HCT116 (cell line): ENCODE measurements around the gene XYLT1. TPM values are rescaled to one million over a fixed set of nuclear protein-coding genes. Genes with fewer than 3 reads are reported as not detected.
"Not testable (repeated sequence)": the region's sequence is repeated elsewhere in the genome, so short reads cannot be mapped to it uniquely, and the experiment has no call there.

Source experiments
- ATAC-seq: fragments of 200-7000 bp; cut with Tn5 transposase; 2 replicates; pipeline ENCODE4 v1.9.1; 2020; ENCODE audit warnings: mild to moderate bottlenecking, moderate library complexity
- BruUV-seq: library from RNA; stranded (reverse); fragments of 400-500 nt; replicated peaks from 2 replicates; lab custom pipeline; 2021; lab: Mats Ljungman, UMichigan
- CTCF ChIA-PET: fragments of 300-600 bp; sonication (Branson Sonifier 250); formaldehyde crosslinking; loops from one replicate; lab custom pipeline; 2021; ENCODE audit warnings: antibody characterized with exemption; lab: Charles Lee
- POLR2A ChIA-PET: fragments of 300-600, 350-600 bp; sonication (Branson Sonifier 250); formaldehyde crosslinking; loops from one replicate; lab custom pipeline; 2021; ENCODE audit warnings: antibody characterized with exemption; lab: Charles Lee
- RAD21 ChIA-PET, 2 experiments: fragments of 300-600 bp; sonication (Branson Sonifier 250); formaldehyde crosslinking; loops; one replicate each; lab custom pipeline; 2023; ENCODE audit warnings: low total read pairs in 2 of 2; ENCODE audit not compliant: uncharacterized antibody in 2 of 2, unreplicated experiment in 2 of 2, low non-redundant PET in 1 of 2; lab: Charles Lee
- DNase-seq: peaks from one replicate; pipeline ENCODE4 v3.0.0-alpha.2; 2010; ENCODE audit warnings: low read depth, low spot score
- H2AFZ ChIP-seq: fragments of 200-600 bp; shearing (Covaris generic), sonication (generic); 2 replicates; pipeline ENCODE4 v1.6.1; 2017; ENCODE audit warnings: low read depth, mixed run types, mixed read lengths, antibody characterized with exemption, low read length; ENCODE audit not compliant: poor library complexity, severe bottlenecking
- H3K27ac ChIP-seq: 2 replicates; pipeline ENCODE4 v1.5.1; 2012; ENCODE audit warnings: low read depth, low read length
- H3K27me3 ChIP-seq: fragments of 200-600 bp; sonication (generic); 2 replicates; pipeline ENCODE4 v1.6.1; 2016; ENCODE audit warnings: mixed run types, low read length, mixed read lengths; ENCODE audit not compliant: insufficient read depth
- H3K36me3 ChIP-seq, 2 experiments: fragments of 200-500 bp in 1 of 2; fragments of 200-600 bp in 1 of 2; sonication (Bioruptor generic) in 1 of 2; sonication (generic) in 1 of 2; 2 replicates each; pipeline versions ENCODE4 v1.5.1 to v1.6.1; 2014 to 2016; ENCODE audit warnings: low read length in 2 of 2, inconsistent platforms in 1 of 2, mixed read lengths in 1 of 2, mixed run types in 1 of 2; ENCODE audit not compliant: insufficient read depth in 2 of 2, control insufficient read depth in 1 of 2
- H3K4me1 ChIP-seq, 2 experiments: fragments of 200-600 bp in 1 of 2; sonication (generic) in 1 of 2; 2 replicates each; pipeline versions ENCODE4 v1.5.1 to v1.6.1; 2012 to 2017; ENCODE audit warnings: low read length in 2 of 2, inconsistent platforms in 1 of 2, mild to moderate bottlenecking in 1 of 2, mixed read lengths in 1 of 2, mixed run types in 1 of 2, moderate library complexity in 1 of 2; ENCODE audit not compliant: insufficient read depth in 2 of 2, control insufficient read depth in 1 of 2
- H3K4me2 ChIP-seq: fragments of 200-600 bp; sonication (generic); 2 replicates; pipeline ENCODE4 v1.6.1; 2017; ENCODE audit warnings: mixed run types, low read length, mixed read lengths
- H3K4me3 ChIP-seq, 2 experiments: fragments of 200-600 bp in 1 of 2; sonication (generic) in 1 of 2; replicated peaks in 1 of 2; 2 replicates each; pipeline ENCODE4 v1.5.1; 2011 to 2016; ENCODE audit warnings: low read length in 2 of 2, control low read depth in 1 of 2, low read depth in 1 of 2, mild to moderate bottlenecking in 1 of 2, mixed read lengths in 1 of 2, mixed run types in 1 of 2
- H3K79me2 ChIP-seq: fragments of 200-600 bp; sonication (generic); 2 replicates; pipeline ENCODE4 v1.6.1; 2017; ENCODE audit warnings: mild to moderate bottlenecking, mixed run types, low read length, moderate library complexity, mixed read lengths; ENCODE audit not compliant: insufficient read depth
- H3K9ac ChIP-seq: fragments of 200-600 bp; sonication (generic); 2 replicates; pipeline ENCODE4 v1.6.1; 2016; ENCODE audit warnings: low read length, mixed read lengths
- H3K9me2 ChIP-seq: fragments of 200-600 bp; sonication (generic), shearing (Covaris generic); 2 replicates; pipeline ENCODE4 v1.6.1; 2017; ENCODE audit warnings: mixed run types, mild to moderate bottlenecking, moderate library complexity; ENCODE audit not compliant: insufficient read depth
- H3K9me3 ChIP-seq, 2 experiments: fragments of 200-500 bp in 1 of 2; fragments of 200-600 bp in 1 of 2; sonication (Bioruptor generic) in 1 of 2; sonication (generic) in 1 of 2; 2 replicates each; pipeline ENCODE4 v1.6.1; 2014 to 2017; ENCODE audit warnings: low read length in 2 of 2, mixed read lengths in 2 of 2, inconsistent platforms in 1 of 2, low read depth in 1 of 2, mild to moderate bottlenecking in 1 of 2, mixed run types in 1 of 2, moderate library complexity in 1 of 2; ENCODE audit not compliant: control insufficient read depth in 1 of 2, insufficient read depth in 1 of 2
- H4K20me1 ChIP-seq: fragments of 200-600 bp; sonication (generic), shearing (Covaris generic); 2 replicates; pipeline ENCODE4 v1.6.1; 2017; ENCODE audit warnings: mixed run types, mild to moderate bottlenecking, moderate library complexity; ENCODE audit not compliant: insufficient read depth
- CBX3 ChIP-seq: IDR thresholded peaks from 2 replicates; pipeline ENCODE4 v1.6.1; 2012; ENCODE audit warnings: low read depth
- CEBPB ChIP-seq: IDR thresholded peaks from 2 replicates; pipeline ENCODE4 v1.6.1; 2012; ENCODE audit warnings: low read depth
- EZH2 ChIP-seq: fragments of 200-600 bp; sonication (generic); IDR thresholded peaks from 2 replicates; pipeline ENCODE4 v1.6.1; 2017; ENCODE audit warnings: antibody characterized with exemption, mixed run types
- EZH2phosphoT487 ChIP-seq: fragments of 200-600 bp; IDR thresholded peaks from 2 replicates; pipeline ENCODE4 v1.6.1; 2018; ENCODE audit warnings: antibody characterized with exemption, borderline replicate concordance
- FOSL1 ChIP-seq: IDR thresholded peaks from 2 replicates; pipeline ENCODE4 v1.6.1; 2012; ENCODE audit warnings: low read depth
- JUND ChIP-seq: IDR thresholded peaks from 2 replicates; pipeline ENCODE4 v1.6.1; 2012
- REST ChIP-seq: IDR thresholded peaks from 2 replicates; pipeline ENCODE4 v1.6.1; 2012; ENCODE audit warnings: low read depth
- SRF ChIP-seq: IDR thresholded peaks from 2 replicates; pipeline ENCODE4 v1.6.1; 2012; ENCODE audit warnings: low read depth
- intact Hi-C: fragments of 100-400 bp; cut with micrococcal nuclease; formaldehyde crosslinking; loops from 2 replicates; pipeline ENCODE4 v1.10.0; 2022
- total RNA-seq: library from RNA; stranded (reverse); gene quantifications from one replicate; pipeline ENCODE4 v1.2.1, GENCODE V29; 2021; ENCODE audit not compliant: unreplicated experiment

XYLT1 gene
- total RNA-seq, 1 experiment from 2014 or later, result 4.5 TPM

GRCh38 chr16:17482341-17482740 is 11.6 kb upstream of the XYLT1 start:
- H3K36me3 ChIP-seq, H3K4me1 ChIP-seq, H3K4me3 ChIP-seq, CTCF ChIA-PET, BruUV-seq, intact Hi-C loops, H3K4me2 ChIP-seq, POLR2A ChIA-PET, H3K9me2 ChIP-seq, H3K9me3 ChIP-seq, H3K27ac ChIP-seq, H2AFZ ChIP-seq, DNase-seq, ATAC-seq, RAD21 ChIA-PET, H3K9ac ChIP-seq, H4K20me1 ChIP-seq, H3K79me2 ChIP-seq: not testable (repeated sequence)
- peaks cover 21% of the 10 kb centered on the region; the same call in 1 of the 2 replicates for H3K27me3 ChIP-seq

DNA sequence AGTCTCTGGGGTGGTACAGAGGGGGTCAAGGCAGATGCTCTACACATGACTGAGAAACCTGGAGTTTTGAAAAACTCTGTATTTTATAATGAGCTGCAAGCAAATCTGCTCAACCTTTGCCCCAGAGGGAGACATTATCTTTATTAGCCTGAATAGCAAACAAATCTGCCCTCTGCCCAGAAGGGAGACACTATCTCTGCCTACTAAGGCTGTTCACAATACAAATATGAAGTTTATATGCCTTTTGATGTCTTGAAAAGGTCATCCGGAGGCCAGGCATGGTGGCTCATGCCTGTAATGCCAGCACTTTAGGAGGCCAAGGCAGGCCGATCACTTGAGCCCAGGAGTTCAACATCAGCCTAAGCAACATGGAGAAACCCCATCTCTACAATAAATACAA is 11.0 kb upstream of the XYLT1 start:
- no peak overlapping the region for H3K9ac ChIP-seq
- H3K36me3 ChIP-seq, result no peaks in the 10 kb centered on the region
- H3K79me2 ChIP-seq, result no peaks in the 10 kb centered on the region
- no peaks in the 10 kb centered on the region for H3K9me3 ChIP-seq
- no peak overlapping the region for H3K4me3 ChIP-seq
- POLR2A ChIA-PET, result no interaction called here
- RAD21 ChIA-PET, result no interaction called here
- no peaks in the 10 kb centered on the region for H4K20me1 ChIP-seq
- ATAC-seq (no peak), DNase-seq (no peak)
- no TSS peak for BruUV-seq
- intact Hi-C loops, result no loop called here
- no peak overlapping the region for H3K4me2 ChIP-seq
- CTCF ChIA-PET, result no interaction called here
- H3K9me2 ChIP-seq, result no peaks in the 10 kb centered on the region
- TF ChIP-seq JUND, result no peak
- TF ChIP-seq EZH2, result no peak
- no peak for TF ChIP-seq REST
- no peak for TF ChIP-seq CEBPB
- TF ChIP-seq CBX3, result no peak
- TF ChIP-seq EZH2phosphoT487, result no peak
- no peak for TF ChIP-seq FOSL1
- no peak for TF ChIP-seq SRF
- no peak overlapping the region for H3K27ac ChIP-seq
- peaks cover 21% of the 10 kb centered on the region; the same call in 1 of the 2 replicates for H3K27me3 ChIP-seq
- 0 out of 4 replicates have a peak, but pooled peaks cover 0 to 3% of the 10 kb centered on the region in 2 experiments for H3K4me1 ChIP-seq
- H2AFZ ChIP-seq, result no peak overlapping the region

DNA sequence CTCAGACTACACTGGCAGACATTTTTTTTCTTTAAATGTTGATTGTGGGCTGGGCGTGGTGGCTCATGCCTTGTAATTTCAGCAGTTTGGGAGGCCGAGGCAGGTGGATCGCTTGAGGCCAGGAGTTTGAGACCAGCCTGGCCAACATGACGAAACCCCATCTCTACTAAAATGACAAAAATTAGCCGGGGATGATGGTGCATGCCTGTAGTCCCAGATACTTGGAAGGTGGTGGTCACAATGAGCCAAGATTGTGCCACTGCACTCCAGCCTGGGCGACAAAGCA is 6.4 kb upstream of the XYLT1 start:
- ATAC-seq, H3K27ac ChIP-seq, H3K9me3 ChIP-seq, POLR2A ChIA-PET, H3K4me1 ChIP-seq, H3K4me2 ChIP-seq, H3K4me3 ChIP-seq, H4K20me1 ChIP-seq, BruUV-seq, H3K9me2 ChIP-seq, H3K9ac ChIP-seq, DNase-seq, H3K79me2 ChIP-seq, RAD21 ChIA-PET, H2AFZ ChIP-seq, H3K36me3 ChIP-seq: not testable (repeated sequence)
- CTCF ChIA-PET, result interaction anchor here (1.1 to 1.4 kb wide), 2 partner anchors 10 kb away, joined by 3 to 8 read pairs; no protein-coding TSS in a partner anchor
- H3K27me3 ChIP-seq, result peaks cover 30% of the 10 kb centered on the region; the same call in 1 of the 2 replicates
- intact Hi-C loops, result loop anchor here (5.0 kb wide), 1 partner anchor 105 kb away; no protein-coding TSS in a partner anchor
